ENCODE data around the gene KLHL2. TPM values are rescaled to one million over a fixed set of nuclear protein-coding genes. Genes with fewer than 3 reads are reported as not detected.

KLHL2 gene
- total RNA-seq, 4 donors from 2014 or later, result 23.1 to 42.6 (median 32.4) TPM

DNA sequence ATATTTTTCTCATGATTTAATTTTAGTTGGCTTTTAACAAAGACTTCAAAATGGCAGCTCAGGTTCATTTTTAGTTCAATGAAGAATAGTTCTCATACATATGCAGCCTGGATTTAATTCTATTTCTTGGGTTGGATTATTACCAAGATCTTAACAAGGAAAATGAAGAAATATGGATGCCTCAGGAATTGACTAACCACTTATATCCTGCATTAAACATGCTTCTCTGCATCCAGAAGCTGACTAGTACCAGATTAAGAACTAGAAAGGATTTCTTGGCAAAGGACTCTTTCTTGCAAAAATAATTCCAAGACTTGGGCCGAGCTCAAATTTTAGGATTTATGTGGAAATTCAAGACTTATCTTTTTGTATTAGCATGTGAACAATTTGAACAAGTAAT is 5.6 kb upstream of the KLHL2 start:
- TF ChIP-seq, protein P1, sequence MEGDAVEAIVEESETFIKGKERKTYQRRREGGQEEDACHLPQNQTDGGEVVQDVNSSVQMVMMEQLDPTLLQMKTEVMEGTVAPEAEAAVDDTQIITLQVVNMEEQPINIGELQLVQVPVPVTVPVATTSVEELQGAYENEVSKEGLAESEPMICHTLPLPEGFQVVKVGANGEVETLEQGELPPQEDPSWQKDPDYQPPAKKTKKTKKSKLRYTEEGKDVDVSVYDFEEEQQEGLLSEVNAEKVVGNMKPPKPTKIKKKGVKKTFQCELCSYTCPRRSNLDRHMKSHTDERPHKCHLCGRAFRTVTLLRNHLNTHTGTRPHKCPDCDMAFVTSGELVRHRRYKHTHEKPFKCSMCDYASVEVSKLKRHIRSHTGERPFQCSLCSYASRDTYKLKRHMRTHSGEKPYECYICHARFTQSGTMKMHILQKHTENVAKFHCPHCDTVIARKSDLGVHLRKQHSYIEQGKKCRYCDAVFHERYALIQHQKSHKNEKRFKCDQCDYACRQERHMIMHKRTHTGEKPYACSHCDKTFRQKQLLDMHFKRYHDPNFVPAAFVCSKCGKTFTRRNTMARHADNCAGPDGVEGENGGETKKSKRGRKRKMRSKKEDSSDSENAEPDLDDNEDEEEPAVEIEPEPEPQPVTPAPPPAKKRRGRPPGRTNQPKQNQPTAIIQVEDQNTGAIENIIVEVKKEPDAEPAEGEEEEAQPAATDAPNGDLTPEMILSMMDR (IDR thresholded peaks at IDR 0.05), result no peak
- ATAC-seq (ENCODE audit: low FRiP score) (no peak), DNase-seq (ENCODE audit: low spot score) (no peak)

DNA sequence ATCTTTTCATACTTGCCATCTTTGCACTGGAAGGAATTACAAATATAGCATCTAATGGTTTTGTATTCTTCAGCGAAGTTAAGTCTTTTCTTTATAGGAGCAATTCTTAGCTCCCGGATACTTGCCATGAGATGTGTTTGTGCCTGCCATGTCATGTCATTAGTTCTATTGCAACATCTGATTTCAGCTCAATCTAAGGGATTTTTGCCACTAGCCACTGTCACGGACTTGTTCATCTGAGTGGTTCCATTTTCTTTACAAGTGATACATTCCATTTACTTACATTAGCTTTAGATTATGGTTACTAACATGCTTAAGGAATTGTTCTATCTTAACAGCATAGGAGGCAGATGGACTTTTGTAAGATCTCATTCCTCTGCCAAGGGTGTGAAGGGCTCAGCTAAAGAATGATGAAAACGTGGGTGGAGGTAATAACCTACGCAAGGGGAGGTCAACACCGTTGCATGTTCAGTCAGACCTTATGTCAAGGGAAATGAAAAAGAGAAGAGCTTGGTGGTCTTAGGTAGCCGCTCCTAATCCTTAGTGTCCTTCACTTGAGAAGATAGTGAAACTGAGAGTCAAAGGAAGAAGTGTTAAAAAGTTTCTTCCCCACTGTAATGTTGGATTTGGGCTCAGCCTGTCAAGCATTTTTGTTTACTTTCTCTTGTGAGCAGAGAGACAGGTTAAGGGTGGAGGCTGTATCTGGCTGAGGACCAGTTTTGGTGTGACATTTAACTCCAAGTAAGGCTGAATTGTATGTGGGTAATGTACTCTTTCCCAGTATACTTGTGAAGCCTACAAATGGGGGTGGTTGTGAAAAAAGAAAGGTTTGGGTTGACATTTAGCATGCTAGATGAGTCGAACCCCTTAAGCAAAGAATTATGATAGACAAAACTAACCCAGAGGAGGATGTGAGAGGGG is 3.6 kb upstream of the KLHL2 start:
- ATAC-seq (ENCODE audit: low FRiP score) (no peak), DNase-seq (ENCODE audit: low spot score) (no peak)
- TF ChIP-seq, protein P1 (IDR thresholded peaks at IDR 0.05), result no peak

GRCh38 chr4:165204462-165204830 is 2.9 kb upstream of the KLHL2 start:
- TF ChIP-seq, protein P1 (IDR thresholded peaks at IDR 0.05), result no peak
- ATAC-seq (ENCODE audit: low FRiP score) (no peak), DNase-seq (ENCODE audit: low spot score) (no peak)

GRCh38 chr4:165207016-165207430 is 338 bp upstream of the KLHL2 start:
- TF ChIP-seq, protein P1 (IDR thresholded peaks at IDR 0.05), result no peak
- ATAC-seq (ENCODE audit: low FRiP score), result peak; percentile 18
- no peak for DNase-seq (ENCODE audit: low spot score)

- ATAC-seq (ENCODE audit: low FRiP score), result peak; percentile 5
- no peak for DNase-seq (ENCODE audit: low spot score)
- TF ChIP-seq, protein P1 (IDR thresholded peaks at IDR 0.05), result no peak
These were observed 876 bp downstream of the KLHL2 start for GRCh38 chr4:165208221-165208652.

- no peak for DNase-seq (ENCODE audit: low spot score)
These were observed 1.5 kb downstream of the KLHL2 start for GRCh38 chr4:165208741-165209388.

More at GRCh38 chr4:165208741-165209388, 1.5 kb downstream of the KLHL2 start:
- no peak for ATAC-seq (ENCODE audit: low FRiP score)
- TF ChIP-seq, protein P1 (IDR thresholded peaks at IDR 0.05), result no peak
